GM19193 (cell line): ENCODE results near the gene MALRD1.

Experiments
- POLR2A ChIP-seq: IDR thresholded peaks from 4 replicates; pipeline ENCODE4 v1.6.1; 2011; ENCODE audit not compliant: insufficient read depth, insufficient read length; ENCODE audit errors: extremely low read depth

MALRD1 gene

GRCh38 chr10:19629567-19629966 lies 581.0 kb downstream of the MALRD1 start:
- TF ChIP-seq POLR2A = no peak

- TF ChIP-seq POLR2A = no peak
Observed at GRCh38 chr10:19634163-19634562, 585.6 kb downstream of the MALRD1 start.

- no peak for TF ChIP-seq POLR2A
Observed at GRCh38 chr10:19638182-19638895, 589.7 kb downstream of the MALRD1 start.

GRCh38 chr10:19638896-19639233 lies 590.3 kb downstream of the MALRD1 start:
- TF ChIP-seq POLR2A = no peak

DNA sequence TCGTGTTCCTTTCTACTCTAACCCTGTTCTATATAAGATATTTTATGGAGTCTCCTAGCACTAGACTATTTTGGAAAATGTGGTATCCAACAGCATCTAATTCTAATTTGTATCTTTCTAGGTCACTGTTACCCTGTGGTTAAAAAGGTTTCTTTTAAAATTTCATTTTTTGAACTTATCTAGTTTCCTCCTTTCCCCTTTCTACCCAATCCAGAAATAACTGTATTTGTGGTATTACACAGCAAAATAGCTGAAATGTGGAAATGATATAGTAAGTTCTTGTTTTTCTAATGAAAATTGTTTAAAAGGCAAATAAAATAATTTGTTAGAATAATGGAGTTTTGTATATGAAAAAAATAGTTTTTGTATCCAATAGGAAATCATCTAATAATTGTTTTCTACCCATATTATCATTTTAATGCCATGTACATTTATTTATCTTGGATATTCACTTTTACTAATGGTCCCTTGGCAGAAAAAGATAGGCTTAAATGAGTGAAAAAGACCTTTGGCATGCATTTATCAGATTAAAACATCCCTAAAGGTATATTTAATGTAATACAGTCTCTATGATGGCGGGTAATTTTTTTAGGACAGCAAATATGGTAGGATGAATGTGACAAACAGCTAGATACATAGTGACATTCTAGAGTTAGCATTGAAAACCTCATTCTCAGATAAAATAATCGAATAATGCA lies 592.1 kb downstream of the MALRD1 start:
- TF ChIP-seq POLR2A = no peak

DNA sequence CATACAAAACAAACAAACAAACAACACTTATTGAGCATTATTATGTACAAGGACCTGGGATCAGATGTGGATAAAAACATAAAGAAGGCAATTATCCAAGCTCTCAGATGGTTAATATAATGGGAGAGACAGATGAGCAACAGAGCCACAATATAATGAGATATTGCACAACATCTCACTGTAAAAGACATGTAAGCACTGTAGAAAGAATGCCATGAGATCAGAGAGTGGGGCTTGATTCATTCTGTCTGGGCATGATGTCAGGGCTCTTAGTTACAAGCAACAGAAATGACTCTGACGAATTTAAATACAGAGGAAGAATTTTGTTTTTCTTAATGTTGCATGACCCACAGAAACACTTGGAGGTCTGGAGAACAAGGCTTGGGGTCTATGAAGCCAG lies 602.9 kb downstream of the MALRD1 start:
- no peak for TF ChIP-seq POLR2A

GRCh38 chr10:19652750-19653149 lies 604.1 kb downstream of the MALRD1 start:
- TF ChIP-seq POLR2A = no peak

DNA sequence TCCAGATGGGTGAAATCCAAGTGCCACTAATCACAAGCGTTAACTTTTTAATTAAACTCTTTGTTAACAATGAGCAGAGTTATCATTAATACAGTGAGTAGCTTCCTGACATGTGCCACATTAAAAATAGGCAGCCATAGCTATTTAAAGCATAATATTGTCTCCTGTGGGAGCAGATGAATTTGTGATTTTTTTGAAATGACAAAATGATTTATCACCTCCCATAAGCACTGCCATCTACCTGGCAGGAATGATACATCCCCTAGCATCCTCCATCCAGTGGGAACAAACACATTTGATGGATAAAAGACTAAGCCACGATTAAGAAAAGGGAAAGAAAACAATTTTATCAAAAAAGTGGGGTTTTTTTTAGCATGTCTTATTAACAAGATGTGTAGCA lies 605.3 kb downstream of the MALRD1 start:
- no peak for TF ChIP-seq POLR2A

GRCh38 chr10:19654576-19654975 lies 606.0 kb downstream of the MALRD1 start:
- TF ChIP-seq POLR2A = no peak

- TF ChIP-seq POLR2A = no peak
Observed at GRCh38 chr10:19656420-19657042, 607.9 kb downstream of the MALRD1 start.

GRCh38 chr10:19658131-19658530 lies 609.5 kb downstream of the MALRD1 start:
- TF ChIP-seq POLR2A = no peak

DNA sequence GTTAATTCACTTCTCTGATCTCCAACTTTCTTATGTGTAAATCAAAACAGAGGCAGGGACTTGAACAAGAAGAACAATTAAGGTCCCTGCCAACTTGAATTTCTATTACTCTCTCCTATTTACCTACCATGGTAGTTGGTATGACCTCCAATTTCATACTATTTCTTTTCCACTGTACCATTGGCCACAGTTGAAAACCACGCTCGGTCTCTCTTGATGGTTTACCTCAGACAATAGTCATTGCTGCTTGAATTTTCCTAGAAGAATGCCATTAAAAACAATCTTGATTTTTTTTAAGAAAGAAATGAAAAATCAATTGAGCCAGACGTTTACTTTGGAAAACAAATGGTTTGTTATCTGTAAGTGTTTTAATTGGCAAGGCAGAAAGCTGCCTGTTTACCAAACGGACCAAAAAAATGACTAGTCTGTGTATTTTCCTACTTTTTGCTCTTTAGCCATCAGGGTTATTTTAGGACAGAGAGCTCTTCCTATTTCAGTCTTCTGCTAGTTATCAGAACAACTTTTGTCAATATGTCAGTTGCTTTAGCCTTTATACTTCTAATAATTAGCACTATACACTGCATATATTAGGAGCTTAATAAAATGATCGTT lies 610.1 kb downstream of the MALRD1 start:
- TF ChIP-seq POLR2A = no peak

DNA sequence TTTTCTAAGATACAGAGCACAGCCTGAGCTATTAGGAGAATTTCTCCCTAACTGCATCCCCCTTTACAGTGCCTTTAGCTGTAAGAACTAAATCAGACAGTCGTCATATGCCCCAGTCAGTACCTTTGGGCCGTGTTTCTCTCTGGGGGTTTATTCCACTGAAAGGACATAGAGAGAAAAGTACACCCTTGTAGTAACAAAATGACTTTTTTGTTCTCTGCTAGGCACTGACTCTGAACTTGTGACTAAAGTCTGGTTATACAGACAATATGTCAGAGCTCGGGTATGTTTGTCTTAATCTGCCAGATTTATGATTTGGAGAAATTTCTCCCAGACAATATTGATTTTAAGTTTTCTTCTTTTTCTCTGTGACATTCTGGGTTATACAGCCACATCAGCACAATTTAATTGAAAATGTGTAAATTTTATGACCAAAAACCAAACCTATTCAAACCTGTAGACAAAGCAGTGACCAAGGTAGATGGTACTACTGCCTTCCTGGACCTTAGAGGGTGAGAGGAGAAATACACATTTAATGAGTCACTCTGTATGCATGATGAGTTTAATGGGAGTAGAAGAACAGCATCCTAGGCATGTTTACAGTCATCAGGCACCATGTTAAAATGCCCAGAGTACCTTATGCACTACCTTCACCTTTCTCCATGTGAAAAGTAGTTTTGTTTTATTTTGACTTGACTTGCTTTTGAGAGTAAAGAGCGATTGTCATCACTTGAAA lies 611.5 kb downstream of the MALRD1 start:
- no peak for TF ChIP-seq POLR2A

DNA sequence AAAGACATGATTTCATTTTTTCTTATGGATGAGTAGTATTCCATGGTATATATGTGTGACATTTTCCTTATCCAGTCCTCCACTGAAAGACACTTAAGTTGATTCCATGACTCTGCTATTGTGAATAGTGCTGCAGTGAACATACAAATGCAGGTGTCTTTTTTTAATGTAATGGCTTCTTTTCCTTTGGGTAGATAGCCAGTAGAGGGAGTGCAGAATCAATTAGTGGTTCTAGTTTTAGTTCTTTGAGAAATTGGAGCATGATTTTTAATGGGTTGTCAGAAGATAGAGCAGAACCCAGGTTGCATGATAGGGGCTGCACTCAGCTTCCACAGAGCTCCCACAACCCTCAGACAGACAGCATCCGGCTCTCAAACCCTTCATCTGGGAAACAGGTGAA lies 614.7 kb downstream of the MALRD1 start:
- TF ChIP-seq POLR2A = no peak

- no peak for TF ChIP-seq POLR2A
Observed at GRCh38 chr10:19668116-19668515, 619.5 kb downstream of the MALRD1 start.

DNA sequence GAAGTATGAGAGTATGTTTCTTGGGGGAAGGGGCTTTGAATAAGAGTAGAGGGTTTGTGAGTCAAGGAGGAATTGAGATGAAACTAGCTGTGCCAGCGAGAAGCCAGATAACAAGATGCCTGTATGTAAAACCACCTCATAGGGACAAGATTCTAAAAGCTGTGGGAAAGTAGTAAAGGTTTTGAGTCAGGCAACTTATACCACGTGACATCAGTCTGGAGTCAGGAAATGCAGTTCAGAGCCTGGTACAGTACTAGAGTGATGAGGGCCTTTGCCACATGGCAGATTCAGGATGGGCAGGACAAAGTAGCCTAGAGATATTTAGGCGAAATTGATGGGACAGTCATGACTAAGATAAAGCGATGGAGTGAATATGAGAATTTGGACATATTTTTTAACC lies 627.5 kb downstream of the MALRD1 start:
- TF ChIP-seq POLR2A = no peak

DNA sequence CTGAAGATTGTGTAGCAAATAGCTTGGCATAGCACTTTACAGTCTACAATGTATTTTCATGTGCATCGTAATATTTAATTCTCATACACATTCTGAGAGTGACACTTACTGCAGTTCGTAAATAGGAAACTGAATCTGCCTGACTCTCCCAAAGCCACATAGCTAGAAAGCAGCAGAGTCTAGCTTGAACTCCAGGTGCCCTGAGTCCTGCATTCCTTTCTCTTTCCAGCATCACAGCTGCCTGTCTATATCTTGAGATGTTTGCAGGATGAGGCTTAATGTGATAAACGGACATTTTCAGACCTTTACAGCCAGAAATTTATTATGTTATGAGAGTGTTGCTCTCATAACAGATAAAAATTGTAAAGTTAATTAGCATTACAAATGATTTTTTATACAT lies 634.8 kb downstream of the MALRD1 start:
- TF ChIP-seq POLR2A = no peak
